H1 (cell line): ENCODE measurements around the gene CRYM. TPM values are rescaled to one million over a fixed set of nuclear protein-coding genes. Genes with fewer than 3 reads are reported as not detected.

ENCODE experiments used
- KDM5A ChIP-seq: fragments of 200-600 bp; IDR thresholded peaks from 2 replicates; pipeline ENCODE4 v1.7.1; 2012; ENCODE audit warnings: mild to moderate bottlenecking, low read length, inconsistent platforms, mixed read lengths
- NANOG ChIP-seq: IDR thresholded peaks from 2 replicates; pipeline ENCODE4 v1.6.1; 2011; ENCODE audit warnings: low read length, low read depth, mild to moderate bottlenecking, inconsistent platforms; ENCODE audit not compliant: insufficient read depth, poor library complexity, severe bottlenecking
- SIN3A ChIP-seq, 2 experiments: IDR thresholded peaks in 1 of 2; conservative IDR thresholded peaks in 1 of 2; 2 replicates each; pipeline ENCODE4 v1.6.1; 2011 to 2012; ENCODE audit warnings: low read length in 2 of 2, improper control_type of control experiment in 1 of 2, low read depth in 1 of 2, mild to moderate bottlenecking in 1 of 2
- polyA plus RNA-seq, 7 experiments: library from polyadenylated mRNA; depleted of rRNA in 3 of 7; stranded (reverse) in 5 of 7; unstranded in 2 of 7; fragments of >200 nt in 5 of 7; fragments of 200-250 nt in 2 of 7; gene quantifications; 1 replicate in 5 of 7; 2 replicates in 1 of 7; 4 replicates in 1 of 7; pipeline versions ENCODE4 v1.2.1 to v1.2.3, GENCODE V29; 2011 to 2013; ENCODE audit warnings: missing spikeins in 2 of 7, mixed read lengths in 2 of 7
- total RNA-seq: library from RNA; stranded (reverse); fragmentation: NEBNext Ultra II Directional; extraction: Animal tissue kit (Norgen Biotek cat#: 25700); gene quantifications from 2 replicates; pipeline ENCODE4 v1.2.1, GENCODE V29; 2021

Gene CRYM
- total and polyA plus RNA-seq, 2 of the 8 experiments (the other 6 are each of a cell fraction or from before 2014, with no cell fraction given): 12.9 to 40.4 TPM

GRCh38 chr16:21281698-21282389 is 3.8 kb upstream of the CRYM start (continued):
- TF ChIP-seq NANOG (no peak), SIN3A (conservative IDR thresholded peaks at IDR 0.05 in 1 of 2, IDR thresholded peaks at IDR 0.05 in 1 of 2; ENCODE audit: low read depth in 1 of 2, low read length in 2 of 2) (no peak), KDM5A (no peak)
